Measurements from ENCODE around the gene NTM.

Gene NTM

DNA sequence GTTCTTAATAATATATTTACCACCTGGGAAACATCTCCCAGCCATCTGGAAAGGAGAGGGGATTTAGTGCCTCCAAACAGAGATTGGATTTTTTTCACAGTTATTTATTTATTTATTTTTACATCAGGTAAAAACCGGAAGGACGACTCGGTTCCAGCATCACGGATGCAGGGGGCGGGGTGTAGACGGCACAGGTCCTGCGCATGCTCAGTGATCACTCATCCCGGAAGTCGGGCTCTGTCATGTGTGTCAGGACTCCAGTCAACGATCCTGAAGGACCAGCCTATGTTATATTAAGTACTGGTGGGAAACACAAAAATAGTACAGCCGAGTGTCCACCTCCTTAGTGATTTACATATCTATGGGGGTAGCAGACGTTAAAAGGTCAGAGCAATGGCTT is 467.6 kb downstream of the NTM start:
- no peak overlapping the region for H3K27ac ChIP-seq (ENCODE audit: low read depth, low read length, poor library complexity, severe bottlenecking)
- no peaks in the 10 kb centered on the region for H3K36me3 ChIP-seq (ENCODE audit: insufficient read depth, low read length)
- H3K4me2 ChIP-seq (ENCODE audit: low read length): no peak overlapping the region
- H3K4me3 ChIP-seq (ENCODE audit: low read depth, low read length, poor library complexity, severe bottlenecking): no peak overlapping the region
- H3K9me3 ChIP-seq (ENCODE audit: low read length): no peaks in the 10 kb centered on the region
- no peak overlapping the region for H3K9ac ChIP-seq (ENCODE audit: low read length)
- H3K9me2 ChIP-seq (ENCODE audit: low read depth, low read length): no peaks in the 10 kb centered on the region
- H3K79me2 ChIP-seq (ENCODE audit: insufficient read depth, low read length): no peaks in the 10 kb centered on the region
- no peaks in the 10 kb centered on the region for H3F3A ChIP-seq (ENCODE audit: insufficient read depth, low read length)
- H2AFZ ChIP-seq (ENCODE audit: low read length): no peak overlapping the region
- H3K4me1 ChIP-seq (ENCODE audit: insufficient read depth, low read length, severe bottlenecking): no peaks in the 10 kb centered on the region
- TF ChIP-seq, protein P1, sequence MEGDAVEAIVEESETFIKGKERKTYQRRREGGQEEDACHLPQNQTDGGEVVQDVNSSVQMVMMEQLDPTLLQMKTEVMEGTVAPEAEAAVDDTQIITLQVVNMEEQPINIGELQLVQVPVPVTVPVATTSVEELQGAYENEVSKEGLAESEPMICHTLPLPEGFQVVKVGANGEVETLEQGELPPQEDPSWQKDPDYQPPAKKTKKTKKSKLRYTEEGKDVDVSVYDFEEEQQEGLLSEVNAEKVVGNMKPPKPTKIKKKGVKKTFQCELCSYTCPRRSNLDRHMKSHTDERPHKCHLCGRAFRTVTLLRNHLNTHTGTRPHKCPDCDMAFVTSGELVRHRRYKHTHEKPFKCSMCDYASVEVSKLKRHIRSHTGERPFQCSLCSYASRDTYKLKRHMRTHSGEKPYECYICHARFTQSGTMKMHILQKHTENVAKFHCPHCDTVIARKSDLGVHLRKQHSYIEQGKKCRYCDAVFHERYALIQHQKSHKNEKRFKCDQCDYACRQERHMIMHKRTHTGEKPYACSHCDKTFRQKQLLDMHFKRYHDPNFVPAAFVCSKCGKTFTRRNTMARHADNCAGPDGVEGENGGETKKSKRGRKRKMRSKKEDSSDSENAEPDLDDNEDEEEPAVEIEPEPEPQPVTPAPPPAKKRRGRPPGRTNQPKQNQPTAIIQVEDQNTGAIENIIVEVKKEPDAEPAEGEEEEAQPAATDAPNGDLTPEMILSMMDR (IDR thresholded peaks at IDR 0.05; ENCODE audit: low read length): no peak
- TF ChIP-seq EZH2 (IDR thresholded peaks at IDR 0.05; ENCODE audit: borderline replicate concordance, low read length): no peak
- H4K20me1 ChIP-seq (ENCODE audit: insufficient read depth, low read length): no peaks in the 10 kb centered on the region
- H3K27me3 ChIP-seq (ENCODE audit: insufficient read depth, low read length): no peaks in the 10 kb centered on the region

DNA sequence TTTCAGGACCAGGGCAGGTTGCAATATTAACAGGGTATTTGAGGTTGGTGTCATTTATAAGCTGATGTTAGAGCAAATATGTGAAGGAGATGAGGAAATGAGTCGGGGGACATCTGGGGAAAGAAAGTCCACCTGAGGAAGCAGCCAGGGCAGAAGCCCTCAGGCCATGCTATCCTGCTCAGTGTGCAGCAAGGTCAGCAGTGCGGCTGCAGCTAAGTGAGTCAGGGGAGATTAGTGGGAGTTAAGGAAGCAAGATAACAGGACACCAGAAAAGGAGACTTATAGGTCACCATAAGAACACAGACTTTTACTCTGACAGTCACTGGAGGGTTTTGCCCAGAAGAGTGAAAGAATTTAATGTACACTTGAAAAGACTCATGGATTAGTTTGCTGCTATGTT is 468.9 kb downstream of the NTM start:
- Histone ChIP-seq H3K27me3 (ENCODE audit: insufficient read depth, low read length) (no peaks in the 10 kb centered on the region), H3K4me2 (ENCODE audit: low read length) (no peak overlapping the region), H3K79me2 (ENCODE audit: insufficient read depth, low read length) (no peaks in the 10 kb centered on the region), H3F3A (ENCODE audit: insufficient read depth, low read length) (no peaks in the 10 kb centered on the region), H3K9me2 (ENCODE audit: low read depth, low read length) (no peaks in the 10 kb centered on the region), H4K20me1 (ENCODE audit: insufficient read depth, low read length) (no peaks in the 10 kb centered on the region), H3K4me1 (ENCODE audit: insufficient read depth, low read length, severe bottlenecking) (no peaks in the 10 kb centered on the region), H3K9me3 (ENCODE audit: low read length) (no peaks in the 10 kb centered on the region), H3K4me3 (ENCODE audit: low read depth, low read length, poor library complexity, severe bottlenecking) (no peak overlapping the region), H2AFZ (ENCODE audit: low read length) (no peak overlapping the region), H3K9ac (ENCODE audit: low read length) (no peak overlapping the region), H3K36me3 (ENCODE audit: insufficient read depth, low read length) (no peaks in the 10 kb centered on the region), H3K27ac (ENCODE audit: low read depth, low read length, poor library complexity, severe bottlenecking) (no peak overlapping the region)
- TF ChIP-seq, protein P1 (IDR thresholded peaks at IDR 0.05; ENCODE audit: low read length): no peak
- TF ChIP-seq EZH2 (IDR thresholded peaks at IDR 0.05; ENCODE audit: borderline replicate concordance, low read length): no peak

- Histone ChIP-seq H3K27ac (ENCODE audit: low read depth, low read length, poor library complexity, severe bottlenecking) (no peak overlapping the region), H3K9me2 (ENCODE audit: low read depth, low read length) (no peaks in the 10 kb centered on the region), H3K4me2 (ENCODE audit: low read length) (no peak overlapping the region), H3F3A (ENCODE audit: insufficient read depth, low read length) (no peaks in the 10 kb centered on the region), H3K9me3 (ENCODE audit: low read length) (no peaks in the 10 kb centered on the region), H3K27me3 (ENCODE audit: insufficient read depth, low read length) (no peaks in the 10 kb centered on the region), H3K4me1 (ENCODE audit: insufficient read depth, low read length, severe bottlenecking) (no peaks in the 10 kb centered on the region), H3K79me2 (ENCODE audit: insufficient read depth, low read length) (no peaks in the 10 kb centered on the region), H3K4me3 (ENCODE audit: low read depth, low read length, poor library complexity, severe bottlenecking) (no peak overlapping the region), H4K20me1 (ENCODE audit: insufficient read depth, low read length) (no peaks in the 10 kb centered on the region), H3K9ac (ENCODE audit: low read length) (no peak overlapping the region), H3K36me3 (ENCODE audit: insufficient read depth, low read length) (no peaks in the 10 kb centered on the region), H2AFZ (ENCODE audit: low read length) (no peak overlapping the region)
- TF ChIP-seq, protein P1 (IDR thresholded peaks at IDR 0.05; ENCODE audit: low read length): no peak
- TF ChIP-seq EZH2 (IDR thresholded peaks at IDR 0.05; ENCODE audit: borderline replicate concordance, low read length): no peak
Measured at GRCh38 chr11:131840545-131840944, 470.1 kb downstream of the NTM start.

All from OCI-LY1 (cell line).